Mesenchymal stem cell (in vitro differentiated cells and primary cell): ENCODE data around the gene FXYD6.

Source experiments
- DNase-seq: peaks from one replicate; pipeline ENCODE4 v3.0.0-alpha.2; 2013
- H2AFZ ChIP-seq: one replicate; pipeline ENCODE4 v1.6.1; 2013; ENCODE audit warnings: low read depth, mild to moderate bottlenecking, control low read depth, inconsistent platforms, low read length, moderate library complexity
- H2AK5ac ChIP-seq: 2 replicates; pipeline ENCODE4 v1.6.1; 2013; ENCODE audit warnings: low read length, moderate library complexity, mild to moderate bottlenecking, inconsistent platforms; ENCODE audit not compliant: severe bottlenecking
- H2BK120ac ChIP-seq: one replicate; pipeline ENCODE4 v1.6.1; 2013; ENCODE audit warnings: low read depth, mild to moderate bottlenecking, inconsistent platforms, low read length, moderate library complexity
- H2BK12ac ChIP-seq, 2 experiments: one replicate each; pipeline ENCODE4 v1.6.1; 2013; ENCODE audit warnings: inconsistent platforms in 2 of 2, low read length in 2 of 2, mild to moderate bottlenecking in 2 of 2, moderate library complexity in 2 of 2, control low read depth in 1 of 2
- H2BK15ac ChIP-seq: one replicate; pipeline ENCODE4 v1.6.1; 2013; ENCODE audit warnings: mild to moderate bottlenecking, low read depth, inconsistent platforms; ENCODE audit not compliant: poor library complexity, severe bottlenecking
- H2BK5ac ChIP-seq: 2 replicates; pipeline ENCODE4 v1.6.1; 2013; ENCODE audit warnings: low read depth, mild to moderate bottlenecking, low read length, control low read depth, inconsistent platforms; ENCODE audit not compliant: poor library complexity, severe bottlenecking
- H3K14ac ChIP-seq, 2 experiments: one replicate each; pipeline ENCODE4 v1.6.1; 2013; ENCODE audit warnings: inconsistent platforms in 2 of 2, low read length in 2 of 2, control low read depth in 1 of 2, mild to moderate bottlenecking in 1 of 2, moderate library complexity in 1 of 2
- H3K18ac ChIP-seq, 2 experiments: one replicate each; pipeline ENCODE4 v1.6.1; 2013; ENCODE audit warnings: inconsistent platforms in 2 of 2, low read length in 2 of 2, control low read depth in 1 of 2, low read depth in 1 of 2, mild to moderate bottlenecking in 1 of 2
- H3K23ac ChIP-seq, 2 experiments: one replicate each; pipeline ENCODE4 v1.6.1; 2013; ENCODE audit warnings: inconsistent platforms in 2 of 2, low read length in 2 of 2, mild to moderate bottlenecking in 2 of 2, moderate library complexity in 2 of 2, control low read depth in 1 of 2
- H3K27ac ChIP-seq: 2 replicates; pipeline ENCODE4 v1.5.1; 2013; ENCODE audit warnings: mild to moderate bottlenecking, moderate library complexity, low read length, control low read depth, inconsistent platforms; ENCODE audit not compliant: poor library complexity, severe bottlenecking
- H3K27me3 ChIP-seq, 2 experiments: 2 replicates each; pipeline versions ENCODE4 v1.6.1 to v1.7.0; 2013; ENCODE audit warnings: low read length in 2 of 2, mild to moderate bottlenecking in 2 of 2, moderate library complexity in 2 of 2, control low read depth in 1 of 2, inconsistent platforms in 1 of 2; ENCODE audit not compliant: control insufficient read depth in 1 of 2, insufficient read depth in 1 of 2
- H3K36me3 ChIP-seq, 2 experiments: 2 replicates each; pipeline versions ENCODE4 v1.6.1 to v1.7.0; 2013; ENCODE audit warnings: low read length in 2 of 2, control low read depth in 1 of 2, inconsistent platforms in 1 of 2, low read depth in 1 of 2, mild to moderate bottlenecking in 1 of 2; ENCODE audit not compliant: insufficient read depth in 2 of 2, control insufficient read depth in 1 of 2
- H3K4ac ChIP-seq, 2 experiments: one replicate each; pipeline ENCODE4 v1.6.1; 2013; ENCODE audit warnings: inconsistent platforms in 2 of 2, low read length in 2 of 2, mild to moderate bottlenecking in 2 of 2, moderate library complexity in 2 of 2, control low read depth in 1 of 2, low read depth in 1 of 2
- H3K4me1 ChIP-seq: 2 replicates; pipeline ENCODE4 v1.6.1; 2013; ENCODE audit warnings: low read depth, low read length, control low read depth; ENCODE audit not compliant: control insufficient read depth, insufficient read depth
- H3K4me2 ChIP-seq: 2 replicates; pipeline ENCODE4 v1.6.1; 2013; ENCODE audit warnings: low read length, mild to moderate bottlenecking, inconsistent platforms; ENCODE audit not compliant: poor library complexity, severe bottlenecking
- H3K4me3 ChIP-seq, 2 experiments: 2 replicates each; pipeline versions ENCODE4 v1.5.1 to v1.7.0; 2013; ENCODE audit warnings: low read length in 2 of 2, mild to moderate bottlenecking in 2 of 2, control low read depth in 1 of 2, low read depth in 1 of 2; ENCODE audit not compliant: insufficient read depth in 1 of 2
- H3K79me1 ChIP-seq: replicated peaks from 2 replicates; pipeline ENCODE4 v1.6.1; 2013; ENCODE audit warnings: mild to moderate bottlenecking, control low read depth, low read length, inconsistent platforms; ENCODE audit not compliant: poor library complexity, severe bottlenecking
- H3K9ac ChIP-seq: 2 replicates; pipeline ENCODE4 v1.7.0; 2013; ENCODE audit warnings: mild to moderate bottlenecking, low read length, moderate library complexity
- H3K9me3 ChIP-seq: 2 replicates; pipeline ENCODE4 v1.7.0; 2013; ENCODE audit warnings: mild to moderate bottlenecking, low read length; ENCODE audit not compliant: control insufficient read depth
- H4K8ac ChIP-seq: one replicate; pipeline ENCODE4 v1.6.1; 2013; ENCODE audit warnings: inconsistent platforms, mild to moderate bottlenecking, low read length, moderate library complexity
- H4K91ac ChIP-seq: one replicate; pipeline ENCODE4 v1.6.1; 2013; ENCODE audit warnings: mild to moderate bottlenecking, low read length, inconsistent platforms
- WGBS: methylation state at CpG from one replicate; pipeline ENCODE4 v1.1.7; 2013; ENCODE audit warnings: mixed read lengths; 5-methylcytosine and 5-hydroxymethylcytosine counted together

The FXYD6 gene

DNA sequence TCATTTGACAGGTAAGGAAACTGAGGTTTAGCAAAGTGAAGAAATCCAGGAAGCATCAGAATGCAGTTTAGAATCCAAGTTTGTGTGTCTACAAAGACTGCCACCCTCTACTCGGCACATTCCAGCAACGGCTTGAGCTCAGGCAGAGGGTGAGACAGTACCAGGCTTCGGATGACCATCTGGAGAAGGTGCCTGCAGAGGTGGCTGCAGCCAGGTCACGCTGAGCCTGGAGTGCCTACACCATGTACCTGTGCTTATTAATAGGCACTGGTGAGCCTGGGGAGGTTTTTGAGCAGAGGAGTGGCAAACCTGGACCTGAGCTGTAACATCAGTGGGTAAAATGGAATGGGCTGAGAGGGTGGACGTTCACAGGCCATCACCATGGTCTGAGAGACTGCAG is 4.7 kb downstream of the FXYD6 start:
- Histone ChIP-seq H3K4me2 (no peak overlapping the region), H3K36me3 (peaks cover 0 to 15% of the 10 kb centered on the region in 2 experiments), H3K23ac (no peak overlapping the region), H4K8ac (no peak overlapping the region), H3K4me1 (peaks cover 33% of the 10 kb centered on the region), H4K91ac (peak overlapping the region; percentile 6), H3K27me3 (peaks cover 0 to 67% of the 10 kb centered on the region in 2 experiments), H3K18ac (no peak overlapping the region), H2BK15ac (no peak overlapping the region), H2BK5ac (no peak overlapping the region), H3K9me3 (no peaks in the 10 kb centered on the region), H3K4ac (no peak overlapping the region), H2AFZ (no peak overlapping the region), H2BK12ac (no peak overlapping the region), H3K14ac (no peak overlapping the region), H2AK5ac (no peak overlapping the region), H3K4me3 (no peak overlapping the region), H3K9ac (no peak overlapping the region), H3K27ac (no peak overlapping the region), H2BK120ac (no peak overlapping the region), H3K79me1 (peaks cover 29% of the 10 kb centered on the region)
- 85% methylated on average over 5 of the region's 5 CpGs for WGBS
- DNase-seq, result no peak

DNA sequence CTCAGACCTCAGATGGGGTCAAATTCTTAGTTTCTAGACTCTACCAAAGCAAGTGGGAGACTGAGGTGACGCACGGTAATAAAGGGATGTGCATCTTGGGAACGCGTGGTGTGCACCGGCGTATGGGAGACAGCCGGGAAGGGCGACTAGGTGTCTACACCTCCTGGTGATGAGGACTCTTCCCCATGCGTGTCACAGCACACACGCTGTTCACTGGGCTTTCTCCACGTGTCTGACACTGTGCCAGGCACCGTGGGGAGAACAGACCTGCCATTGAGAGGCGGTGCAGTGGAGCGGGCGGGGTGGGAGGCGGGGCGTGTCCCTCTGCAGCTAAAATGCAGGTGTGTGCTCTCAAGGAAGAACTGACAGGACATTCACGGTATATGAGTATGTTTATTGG is 5.3 kb downstream of the FXYD6 start:
- H3K4me1 ChIP-seq, result peaks cover 33% of the 10 kb centered on the region
- 94% methylated on average over 17 of the region's 18 CpGs for WGBS
- H2BK15ac ChIP-seq, result no peak overlapping the region
- H3K27ac ChIP-seq, result no peak overlapping the region
- no peak overlapping the region for H4K8ac ChIP-seq
- no peak overlapping the region for H3K18ac ChIP-seq
- H2BK12ac ChIP-seq, result no peak overlapping the region
- H3K27me3 ChIP-seq, result peaks cover 0 to 65% of the 10 kb centered on the region in 2 experiments
- no peak overlapping the region for H3K23ac ChIP-seq
- H2AFZ ChIP-seq, result no peak overlapping the region
- no peak overlapping the region for H2BK5ac ChIP-seq
- DNase-seq, result no peak
- no peak overlapping the region for H3K14ac ChIP-seq
- no peak overlapping the region for H3K4me3 ChIP-seq
- H3K9ac ChIP-seq, result no peak overlapping the region
- no peak overlapping the region for H3K4me2 ChIP-seq
- no peak overlapping the region for H4K91ac ChIP-seq
- peaks cover 0 to 15% of the 10 kb centered on the region in 2 experiments for H3K36me3 ChIP-seq
- no peaks in the 10 kb centered on the region for H3K9me3 ChIP-seq
- no peak overlapping the region for H2AK5ac ChIP-seq
- H3K79me1 ChIP-seq, result peaks cover 26% of the 10 kb centered on the region
- no peak overlapping the region for H2BK120ac ChIP-seq
- H3K4ac ChIP-seq, result no peak overlapping the region

GRCh38 chr11:117870103-117870952 is 6.1 kb downstream of the FXYD6 start:
- WGBS, result 85% methylated on average over 9 of the region's 9 CpGs
- no peak overlapping the region for H3K4me3 ChIP-seq

DNA sequence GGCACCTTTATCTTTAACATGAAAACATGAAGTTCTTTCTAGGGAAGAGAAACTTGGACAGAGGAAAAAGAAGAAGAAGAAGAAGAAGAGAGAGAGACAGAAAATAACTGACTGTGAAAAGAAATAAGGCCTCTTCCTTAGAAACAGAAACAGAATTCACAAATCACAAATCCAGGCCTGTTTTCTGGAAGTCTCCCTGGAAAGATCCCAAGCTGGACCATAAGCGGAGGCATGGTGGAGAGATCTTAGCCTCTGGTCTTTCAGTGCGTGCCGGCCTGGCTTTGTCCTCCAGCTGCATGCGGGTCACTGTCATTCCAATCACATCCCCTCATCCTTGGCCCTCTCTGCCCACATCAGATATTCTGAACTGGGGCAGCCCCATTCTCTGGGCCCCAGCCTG is 6.9 kb downstream of the FXYD6 start:
- no peak overlapping the region for H4K91ac ChIP-seq
- no peak overlapping the region for H3K27ac ChIP-seq
- H3K36me3 ChIP-seq, result peaks cover 0 to 15% of the 10 kb centered on the region in 2 experiments
- H3K27me3 ChIP-seq, result peaks cover 0 to 49% of the 10 kb centered on the region in 2 experiments
- H3K4me2 ChIP-seq, result no peak overlapping the region
- no peak for DNase-seq
- H3K9ac ChIP-seq, result no peak overlapping the region
- peaks cover 25% of the 10 kb centered on the region for H3K79me1 ChIP-seq
- H3K4ac ChIP-seq, result no peak overlapping the region
- no peak overlapping the region for H3K14ac ChIP-seq
- H3K18ac ChIP-seq, result no peak overlapping the region
- no peak overlapping the region for H3K23ac ChIP-seq
- no peaks in the 10 kb centered on the region for H3K9me3 ChIP-seq
- H3K4me3 ChIP-seq, result no peak overlapping the region
- H2BK12ac ChIP-seq, result no peak overlapping the region
- H2AFZ ChIP-seq, result no peak overlapping the region
- H2BK120ac ChIP-seq, result no peak overlapping the region
- H2BK5ac ChIP-seq, result no peak overlapping the region
- no peak overlapping the region for H4K8ac ChIP-seq
- WGBS, result 65% methylated on average over 4 of the region's 4 CpGs
- no peak overlapping the region for H2AK5ac ChIP-seq
- H2BK15ac ChIP-seq, result no peak overlapping the region
- peaks cover 22% of the 10 kb centered on the region for H3K4me1 ChIP-seq

More at GRCh38 chr11:117870103-117870952, 6.1 kb downstream of the FXYD6 start:
- DNase-seq, result no peak
- Histone ChIP-seq H3K18ac (no peak overlapping the region), H2AK5ac (no peak overlapping the region), H2BK5ac (no peak overlapping the region), H3K23ac (no peak overlapping the region), H3K79me1 (peaks cover 25% of the 10 kb centered on the region), H3K9ac (no peak overlapping the region), H2AFZ (no peak overlapping the region), H2BK120ac (no peak overlapping the region), H4K8ac (no peak overlapping the region), H3K36me3 (peaks cover 0 to 15% of the 10 kb centered on the region in 2 experiments), H3K27me3 (peaks cover 0 to 56% of the 10 kb centered on the region in 2 experiments), H4K91ac (no peak overlapping the region), H3K4me1 (peaks cover 29% of the 10 kb centered on the region), H3K9me3 (no peaks in the 10 kb centered on the region), H2BK12ac (no peak overlapping the region), H2BK15ac (no peak overlapping the region), H3K14ac (peak overlapping the region in 1 of 2 experiments; percentile 5), H3K27ac (no peak overlapping the region), H3K4ac (no peak overlapping the region), H3K4me2 (no peak overlapping the region)
